PFSK-1 (cell line): ENCODE data around the gene TRAPPC12.

Experiments
- FOXP2 ChIP-seq: optimal IDR thresholded peaks from 2 replicates; pipeline ENCODE3; 2011; ENCODE audit warnings: borderline replicate concordance, control low read depth, inconsistent platforms; ENCODE audit not compliant: insufficient read depth; ENCODE audit errors: extremely low read length, extremely low read depth
- POLR2AphosphoS5 ChIP-seq: IDR thresholded peaks from 2 replicates; pipeline ENCODE4 v1.6.1; 2012; ENCODE audit warnings: low read depth, mild to moderate bottlenecking, control low read depth, low read length, moderate library complexity
- REST ChIP-seq, 2 experiments: IDR thresholded peaks; 2 replicates each; pipeline versions ENCODE4 v1.6.1 to v1.8.0; 2011 to 2012; ENCODE audit warnings: low read depth in 2 of 2, low read length in 2 of 2, control low read depth in 1 of 2, inconsistent platforms in 1 of 2, mild to moderate bottlenecking in 1 of 2, moderate library complexity in 1 of 2; ENCODE audit not compliant: insufficient read depth in 1 of 2
- SIN3A ChIP-seq: IDR thresholded peaks from 2 replicates; pipeline ENCODE4 v1.6.1; 2012; ENCODE audit warnings: mild to moderate bottlenecking, low read length, moderate library complexity, borderline replicate concordance; ENCODE audit not compliant: insufficient read depth
- TAF1 ChIP-seq: IDR thresholded peaks from 2 replicates; pipeline ENCODE4 v1.6.1; 2012; ENCODE audit warnings: low read length, control low read depth, borderline replicate concordance; ENCODE audit not compliant: insufficient read depth

DNA sequence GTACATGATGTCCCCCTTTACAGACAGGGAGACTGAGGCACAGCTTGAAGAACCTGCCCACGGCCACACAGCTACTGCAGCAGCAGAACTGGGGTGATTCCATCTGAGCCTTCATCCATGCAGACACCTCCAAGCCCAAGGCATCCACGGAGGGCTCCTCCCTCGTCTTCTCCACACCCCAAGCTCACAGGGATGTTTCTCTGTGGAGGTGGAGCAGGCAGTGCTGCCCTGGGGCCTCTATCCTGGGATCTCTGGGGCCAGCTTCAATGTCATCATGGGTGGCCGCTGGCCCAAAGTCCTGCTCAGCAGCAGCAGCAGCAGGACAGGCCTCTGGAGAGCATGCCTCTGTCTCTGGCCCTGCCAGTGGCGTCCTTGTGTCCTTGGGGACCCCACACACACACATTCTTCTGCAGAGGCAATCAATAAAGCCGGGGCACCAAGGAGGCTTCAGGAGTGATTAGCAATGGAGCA is 108.6 kb downstream of the TRAPPC12 start:
- TF ChIP-seq POLR2AphosphoS5 (no peak), REST (IDR thresholded peaks at IDR 0.05; ENCODE audit: insufficient read depth in 1 of 2, low read depth in 2 of 2, low read length in 2 of 2) (no peak), SIN3A (no peak), TAF1 (no peak), FOXP2 (no peak)
